Fibroblast of the conjunctiva (primary cell): ENCODE measurements around the gene HHIP.

Experiments used
- DNase-seq: peaks from one replicate; pipeline ENCODE4 v3.0.0-alpha.2; 2010; ENCODE audit warnings: low read depth

The HHIP gene

DNA sequence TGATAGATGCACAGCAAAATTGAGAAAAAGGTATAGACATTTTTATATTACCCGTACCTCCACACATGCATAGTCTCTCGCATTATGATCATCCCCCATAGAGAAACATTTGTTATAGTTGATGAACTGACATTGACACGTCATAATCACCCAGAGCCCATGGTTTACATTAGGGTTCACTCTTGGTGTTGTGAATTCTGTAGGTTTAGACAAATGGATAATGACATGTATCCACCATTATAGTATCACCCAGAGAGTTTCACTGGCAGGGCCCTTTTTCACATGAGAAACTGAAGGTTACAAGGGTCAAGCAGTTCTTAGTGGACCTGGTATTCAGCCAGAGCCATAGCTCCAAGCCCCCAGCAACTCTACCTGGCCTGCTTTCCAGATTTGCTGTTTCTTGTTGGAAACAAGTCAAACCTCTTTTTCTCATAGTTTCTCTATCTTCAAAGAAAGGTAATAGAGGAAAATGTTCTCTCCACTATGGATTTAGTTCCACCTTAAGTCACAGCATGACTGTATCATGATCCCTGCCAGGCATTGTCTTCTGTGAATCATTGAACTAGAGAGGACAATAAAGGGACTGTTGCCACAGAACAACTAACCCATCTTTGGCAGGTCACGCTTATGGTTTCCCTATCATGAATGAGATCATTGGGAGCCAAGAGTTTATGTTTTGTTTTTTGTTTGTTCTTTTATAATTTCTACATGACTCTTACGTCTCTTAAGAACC, 64.0 kb downstream of the HHIP start:
- DNase-seq: no peak

GRCh38 chr4:144710526-144710912, 64.6 kb downstream of the HHIP start:
- no peak for DNase-seq

- DNase-seq: no peak
These were observed 65.9 kb downstream of the HHIP start for GRCh38 chr4:144711700-144712456.

DNA sequence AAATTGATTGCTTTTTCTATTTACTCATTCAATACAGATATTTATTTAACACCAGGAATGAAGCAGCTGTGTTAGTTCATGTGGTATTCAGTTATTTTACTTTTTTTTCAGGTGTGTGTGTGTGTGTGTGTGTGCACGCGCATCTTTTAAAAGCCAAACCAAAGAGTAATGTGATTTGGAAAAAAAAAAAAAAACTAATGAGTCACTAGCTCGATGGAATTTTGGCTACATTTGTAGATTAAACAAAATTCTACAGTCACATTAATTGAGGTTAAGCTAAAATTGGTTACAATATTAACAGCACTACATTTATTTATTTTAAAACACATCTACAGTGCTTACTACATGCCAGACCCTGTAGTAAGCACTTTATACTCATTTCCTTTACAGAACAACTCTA, 66.8 kb downstream of the HHIP start:
- DNase-seq: no peak

GRCh38 chr4:144714166-144714565, 68.2 kb downstream of the HHIP start:
- DNase-seq: no peak

DNA sequence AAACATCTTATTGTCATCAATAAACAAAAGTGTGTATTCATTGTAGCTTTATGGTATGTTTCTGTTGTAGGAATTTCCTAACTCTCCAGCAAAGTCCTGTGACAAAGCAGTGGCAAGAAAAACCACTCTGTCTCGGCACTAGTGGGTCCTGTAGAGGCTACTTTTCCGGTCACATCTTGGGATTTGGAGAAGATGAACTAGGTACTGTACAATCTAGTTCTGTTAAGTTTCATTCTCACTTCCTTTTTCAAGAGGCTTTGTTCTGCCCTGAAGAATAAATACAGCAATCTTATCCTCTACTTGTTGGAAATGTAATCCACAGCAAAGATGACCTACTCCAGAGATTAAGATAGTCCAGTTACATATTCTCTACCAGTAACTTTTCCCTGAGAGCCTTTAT, 69.3 kb downstream of the HHIP start:
- no peak for DNase-seq

GRCh38 chr4:144716778-144717177, 70.8 kb downstream of the HHIP start:
- no peak for DNase-seq

DNA sequence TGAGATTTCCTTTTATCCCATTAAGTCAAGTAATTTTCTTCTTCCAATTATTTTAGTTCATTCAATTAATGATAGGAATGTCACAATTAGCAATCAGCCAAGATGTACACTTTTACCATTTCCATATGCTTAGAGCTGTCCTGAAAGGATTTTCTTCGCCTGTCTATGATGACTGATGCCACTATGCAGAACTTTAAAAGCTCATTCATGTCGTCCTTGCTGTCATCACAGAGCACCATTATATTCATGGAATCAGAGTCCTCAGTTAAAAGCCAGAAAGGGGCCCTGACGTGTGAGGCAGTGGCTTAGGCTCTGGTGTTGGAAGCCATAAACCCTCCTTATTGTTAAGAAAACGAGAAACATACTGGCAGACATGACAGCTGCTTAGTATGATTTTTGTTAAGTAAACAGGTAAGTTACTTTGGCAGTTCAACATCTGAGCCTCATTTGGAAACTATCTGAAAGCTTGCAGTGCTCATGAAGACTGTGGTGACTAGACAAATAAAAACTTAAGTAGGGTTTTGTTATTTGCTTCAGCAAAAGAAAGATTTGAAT, 73.1 kb downstream of the HHIP start:
- no peak for DNase-seq

- DNase-seq: no peak
These were observed 74.5 kb downstream of the HHIP start for GRCh38 chr4:144720491-144720890.

DNA sequence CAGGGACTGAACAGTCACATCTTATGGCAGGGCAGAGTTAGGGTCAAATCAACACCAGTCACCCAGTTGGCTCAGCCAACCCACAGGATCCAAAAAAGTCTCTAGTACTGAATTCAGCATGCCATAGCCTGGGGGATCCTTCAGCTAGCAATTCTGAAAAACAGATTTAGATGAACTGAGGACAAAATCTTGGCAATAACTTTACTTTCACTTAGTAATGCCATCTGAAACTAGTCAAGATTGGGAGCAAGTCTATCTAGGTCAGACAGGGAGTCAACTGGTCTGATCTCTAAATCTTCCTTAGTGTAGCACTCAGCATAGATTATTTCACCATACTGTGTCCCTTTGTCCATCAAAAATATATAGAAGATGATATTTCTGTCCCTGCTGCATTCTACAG, 76.0 kb downstream of the HHIP start:
- DNase-seq: no peak

DNA sequence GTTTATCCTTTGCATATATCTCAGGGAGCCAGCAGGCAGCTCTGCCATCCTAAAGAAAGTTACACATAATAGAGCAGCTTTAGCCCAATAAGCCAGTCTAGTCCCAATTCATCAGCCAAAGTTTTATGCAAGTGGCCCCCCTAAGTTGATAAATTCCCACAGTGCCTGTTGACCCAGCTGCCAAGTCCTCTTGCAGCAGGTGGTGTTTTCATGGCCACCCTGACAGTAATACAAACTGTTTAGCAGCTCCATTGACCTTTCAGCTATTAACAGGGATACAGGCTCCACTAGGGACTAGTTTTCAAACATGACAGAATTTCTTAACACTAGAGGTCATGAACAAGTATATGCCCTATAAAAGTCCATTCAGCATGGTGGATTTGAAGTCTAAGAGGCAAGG, 77.5 kb downstream of the HHIP start:
- DNase-seq: no peak

- no peak for DNase-seq
These were observed 83.2 kb downstream of the HHIP start for GRCh38 chr4:144729175-144729574.

- DNase-seq: no peak
These were observed 86.8 kb downstream of the HHIP start for GRCh38 chr4:144732584-144733428.

DNA sequence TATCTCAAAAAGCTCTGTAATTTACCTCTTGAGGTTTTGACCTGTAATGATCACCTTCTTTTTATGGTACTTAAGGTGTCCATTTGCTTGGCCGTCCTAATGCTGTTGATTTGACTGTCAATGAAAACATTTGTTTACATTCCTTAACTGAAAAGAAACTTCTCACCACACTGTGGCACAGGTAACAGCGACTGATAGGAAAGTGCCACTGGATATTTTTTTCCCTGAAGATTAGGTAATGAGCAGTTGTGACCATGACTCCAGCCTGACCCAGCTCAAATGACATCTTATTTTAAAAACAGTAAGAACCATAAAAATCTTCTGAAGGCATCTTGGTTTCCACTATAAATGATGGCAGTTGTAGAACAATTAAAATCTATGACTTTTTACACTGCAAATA, 87.6 kb downstream of the HHIP start:
- no peak for DNase-seq

DNA sequence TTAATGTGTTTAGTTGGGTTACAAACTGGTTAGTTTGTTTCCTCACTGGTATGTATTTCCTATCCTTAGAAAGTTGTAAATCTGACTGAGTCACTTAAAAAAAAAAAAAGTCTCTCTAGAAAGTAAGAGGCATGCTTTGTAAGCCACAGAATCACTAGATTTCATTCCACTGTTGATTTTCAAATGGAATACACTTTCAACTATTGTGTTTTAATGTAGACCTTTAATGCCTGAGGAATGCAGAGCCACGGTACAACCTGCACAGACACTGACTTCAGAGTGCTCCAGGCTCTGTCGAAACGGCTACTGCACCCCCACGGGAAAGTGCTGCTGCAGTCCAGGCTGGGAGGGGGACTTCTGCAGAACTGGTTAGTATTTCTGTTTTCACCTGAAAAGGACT, 88.6 kb downstream of the HHIP start:
- DNase-seq: no peak

DNA sequence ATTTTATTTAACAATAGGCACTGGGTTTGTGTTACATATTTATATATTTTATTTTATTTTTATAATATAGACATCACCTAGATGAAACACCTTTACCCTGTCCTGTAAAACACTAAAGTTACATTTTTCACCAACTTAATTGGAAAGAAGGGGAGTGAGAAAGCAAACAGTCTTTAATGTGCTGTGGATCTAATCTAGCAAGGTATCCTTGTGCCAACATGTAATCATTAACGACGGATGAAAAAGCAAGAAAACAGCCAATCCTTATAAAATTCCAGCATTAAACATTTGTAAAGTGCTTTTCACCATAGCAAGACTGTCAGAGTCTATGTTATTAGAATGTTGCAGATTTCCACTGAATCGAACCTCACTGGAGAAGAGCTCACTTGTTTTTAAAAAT, 92.7 kb downstream of the HHIP start:
- DNase-seq: no peak

DNA sequence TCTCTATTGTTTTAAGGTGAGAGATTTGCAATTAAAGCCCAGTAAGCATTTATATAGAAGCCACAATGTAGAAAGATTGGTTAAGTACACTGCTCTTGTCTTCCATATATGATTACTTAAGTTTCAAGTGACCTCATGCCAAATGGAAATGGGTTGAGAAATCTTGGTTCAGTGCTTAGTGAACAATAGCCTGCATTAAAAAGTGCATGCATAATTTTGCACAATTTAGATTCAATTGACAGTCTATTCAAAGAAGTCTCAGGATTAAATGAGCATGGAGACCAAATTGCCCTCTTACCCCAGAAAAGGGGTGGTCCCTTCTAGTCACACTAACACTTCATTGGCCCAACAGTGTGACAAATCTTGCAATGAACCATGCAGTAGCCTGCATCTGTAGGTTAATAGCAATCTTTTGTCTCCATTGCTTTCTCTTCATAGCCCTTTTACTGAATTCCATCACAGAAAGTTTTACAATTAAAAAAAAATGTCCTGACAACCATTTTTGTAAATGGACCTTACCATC, 93.6 kb downstream of the HHIP start:
- no peak for DNase-seq

GRCh38 chr4:144740316-144740715, 94.4 kb downstream of the HHIP start:
- no peak for DNase-seq

GRCh38 chr4:144748814-144749555, 103.0 kb downstream of the HHIP start:
- DNase-seq: no peak

GRCh38 chr4:144750348-144750747, 104.4 kb downstream of the HHIP start:
- DNase-seq: no peak

DNA sequence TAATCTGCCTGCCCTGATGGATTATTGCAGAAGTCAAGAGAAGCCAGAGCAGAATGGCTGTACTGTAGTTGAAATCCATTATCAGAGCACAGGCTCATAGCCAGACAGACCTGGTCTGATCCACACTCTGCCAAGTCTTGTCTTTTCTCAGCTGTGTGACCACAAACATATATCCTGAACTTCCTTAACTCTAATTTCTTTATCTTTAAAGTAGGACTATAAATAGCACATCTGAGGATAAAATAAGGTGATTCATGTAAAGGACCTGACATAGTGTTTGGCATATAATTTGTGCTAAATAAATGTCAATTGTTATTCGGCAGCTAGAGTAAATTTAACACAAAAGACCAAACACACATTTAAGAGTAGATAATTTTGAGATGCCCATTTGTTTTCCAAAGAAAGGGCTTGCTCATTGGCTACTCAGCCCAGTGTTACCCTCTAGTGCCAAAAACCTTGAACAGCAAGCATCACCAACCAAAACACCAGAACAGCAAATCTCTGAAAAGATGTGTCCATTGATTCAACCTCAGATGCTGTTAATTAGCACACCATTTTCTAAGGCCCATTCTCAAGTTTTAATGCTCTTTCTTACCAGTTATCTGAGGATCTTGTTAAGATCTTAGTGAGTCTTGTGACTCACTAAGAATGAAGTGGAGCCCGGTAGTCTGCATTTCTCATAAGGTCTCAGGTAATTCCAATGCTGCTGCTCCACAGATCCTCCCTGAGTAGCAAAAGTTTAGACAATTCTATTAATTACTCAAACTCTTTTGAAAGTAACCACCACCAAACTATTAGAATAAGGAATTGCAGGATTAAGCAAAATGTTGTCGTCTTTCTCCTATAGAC, 108.8 kb downstream of the HHIP start:
- DNase-seq: no peak
